ENCODE results near the gene RSPRY1. TPM values are rescaled to one million over a fixed set of nuclear protein-coding genes. Genes with fewer than 3 reads are reported as not detected.

The RSPRY1 gene
- 10 to 100 TPM; 32.5 to 36.6 TPM for total RNA-seq
- 10 to 100 TPM; 37.4 to 46.8 (median 41.6) TPM for polyA plus RNA-seq (ENCODE audit: insufficient read length in 6 of 6)
- long read RNA-seq, donor 1, partial matches to known transcripts: 22 of 27 reads
- long read RNA-seq, donor 1, other reads (novel, unspliced or antisense): 0 of 27 reads
- long read RNA-seq, donor 2, partial matches to known transcripts: 68 of 72 reads
- long read RNA-seq, donor 2, other reads (novel, unspliced or antisense): 0 of 72 reads
- long read RNA-seq, donor 3, partial matches to known transcripts: 0 of 5 reads
- long read RNA-seq, donor 3, other reads (novel, unspliced or antisense): 0 of 5 reads
- long read RNA-seq, donor 4, transcript RSPRY1-201 (15 exons, 3,547 nt): major isoform, 17 of 30 reads
- long read RNA-seq, donor 4, partial matches to known transcripts: 3 of 30 reads
- long read RNA-seq, donor 4, other reads (novel, unspliced or antisense): 9 of 30 reads
- long read RNA-seq, donor 5, partial matches to known transcripts: 6 of 9 reads
- long read RNA-seq, donor 5, other reads (novel, unspliced or antisense): 0 of 9 reads
- long read RNA-seq, donor 6, partial matches to known transcripts: 23 of 26 reads
- long read RNA-seq, donor 6, other reads (novel, unspliced or antisense): 0 of 26 reads
- long read RNA-seq, donor 7, partial matches to known transcripts: 7 of 9 reads
- long read RNA-seq, donor 7, other reads (novel, unspliced or antisense): 0 of 9 reads
- long read RNA-seq, donor 8, partial matches to known transcripts: 29 of 33 reads
- long read RNA-seq, donor 8, other reads (novel, unspliced or antisense): 0 of 33 reads
- long read RNA-seq, donor 9: 0 reads
- long read RNA-seq, donor 10, transcript RSPRY1-201 (15 exons, 3,547 nt): major isoform, 6 of 14 reads
- long read RNA-seq, donor 10, partial matches to known transcripts: 2 of 14 reads
- long read RNA-seq, donor 10, other reads (novel, unspliced or antisense): 6 of 14 reads
- long read RNA-seq, donor 11: 0 reads
- long read RNA-seq, donor 12, transcript RSPRY1-201 (15 exons, 3,547 nt): major isoform, 6 of 15 reads
- long read RNA-seq, donor 12, partial matches to known transcripts: 8 of 15 reads
- long read RNA-seq, donor 12, other reads (novel, unspliced or antisense): 0 of 15 reads

DNA sequence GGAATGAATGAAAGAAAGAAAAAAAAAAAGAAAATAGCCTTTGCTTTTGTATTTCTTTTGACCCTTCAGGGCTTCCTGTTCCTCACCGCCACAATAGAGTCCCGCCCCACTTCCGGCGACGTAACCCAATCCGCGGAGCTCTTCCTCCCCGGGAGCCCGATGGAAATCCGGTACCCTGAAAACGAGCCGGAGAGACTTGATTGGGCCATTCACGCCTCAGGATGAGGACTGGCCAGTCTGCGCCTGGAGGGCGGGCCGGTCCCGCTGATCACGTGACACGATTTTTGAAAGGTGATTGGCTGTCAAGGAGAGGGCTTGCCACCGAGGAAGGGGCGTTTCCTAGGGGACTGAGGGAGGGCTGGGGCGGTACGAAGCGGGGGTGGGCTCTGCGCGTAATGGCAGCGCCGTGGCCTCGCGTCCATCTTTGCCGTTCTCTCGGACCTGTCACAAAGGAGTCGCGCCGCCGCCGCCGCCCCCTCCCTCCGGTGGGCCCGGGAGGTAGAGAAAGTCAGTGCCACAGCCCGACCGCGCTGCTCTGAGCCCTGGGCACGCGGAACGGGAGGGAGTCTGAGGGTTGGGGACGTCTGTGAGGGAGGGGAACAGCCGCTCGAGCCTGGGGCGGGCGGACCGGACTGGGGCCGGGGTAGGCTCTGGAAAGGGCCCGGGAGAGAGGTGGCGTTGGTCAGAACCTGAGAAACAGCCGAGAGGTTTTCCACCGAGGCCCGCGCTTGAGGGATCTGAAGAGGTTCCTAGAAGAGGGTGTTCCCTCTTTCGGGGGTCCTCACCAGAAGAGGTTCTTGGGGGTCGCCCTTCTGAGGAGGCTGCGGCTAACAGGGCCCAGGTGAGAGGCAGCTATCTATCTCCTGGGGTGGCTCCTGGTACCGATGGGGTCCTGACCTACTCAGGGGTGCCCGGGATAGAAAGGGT is at the start of gene RSPRY1, which contains the start of gene PSME3IP1:
Gene RSPRY1, plus strand, starts transcription at position 385 of the 927 bp plus-strand sequence. CDS start 18,330 bp downstream, outside the sequence.
Gene PSME3IP1, minus strand, starts transcription at position 95 of the 927 bp plus-strand sequence. CDS start 12,185 bp downstream, outside the sequence.
- peak within 1 kb of the TSS; percentile 91 for H3K27ac ChIP-seq
- no peaks in the 10 kb centered on the region for H3K9me3 ChIP-seq
- intact Hi-C loops (cut with DNase I): no loop called here
- H3K36me3 ChIP-seq: no peaks in the 10 kb centered on the region
- peak; percentile 95 for ATAC-seq
- H3K27me3 ChIP-seq: no peaks in the 10 kb centered on the region
- DNase-seq: peak; percentile 96 to 100 (median 99)
- TF ChIP-seq, protein P1, sequence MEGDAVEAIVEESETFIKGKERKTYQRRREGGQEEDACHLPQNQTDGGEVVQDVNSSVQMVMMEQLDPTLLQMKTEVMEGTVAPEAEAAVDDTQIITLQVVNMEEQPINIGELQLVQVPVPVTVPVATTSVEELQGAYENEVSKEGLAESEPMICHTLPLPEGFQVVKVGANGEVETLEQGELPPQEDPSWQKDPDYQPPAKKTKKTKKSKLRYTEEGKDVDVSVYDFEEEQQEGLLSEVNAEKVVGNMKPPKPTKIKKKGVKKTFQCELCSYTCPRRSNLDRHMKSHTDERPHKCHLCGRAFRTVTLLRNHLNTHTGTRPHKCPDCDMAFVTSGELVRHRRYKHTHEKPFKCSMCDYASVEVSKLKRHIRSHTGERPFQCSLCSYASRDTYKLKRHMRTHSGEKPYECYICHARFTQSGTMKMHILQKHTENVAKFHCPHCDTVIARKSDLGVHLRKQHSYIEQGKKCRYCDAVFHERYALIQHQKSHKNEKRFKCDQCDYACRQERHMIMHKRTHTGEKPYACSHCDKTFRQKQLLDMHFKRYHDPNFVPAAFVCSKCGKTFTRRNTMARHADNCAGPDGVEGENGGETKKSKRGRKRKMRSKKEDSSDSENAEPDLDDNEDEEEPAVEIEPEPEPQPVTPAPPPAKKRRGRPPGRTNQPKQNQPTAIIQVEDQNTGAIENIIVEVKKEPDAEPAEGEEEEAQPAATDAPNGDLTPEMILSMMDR (IDR thresholded peaks at IDR 0.05): no peak
- H3K4me3 ChIP-seq: peak within 1 kb of the TSS; percentile 89 to 95
- peaks cover 0 to 58% of the 10 kb centered on the region in 2 donors for H3K4me1 ChIP-seq

DNA sequence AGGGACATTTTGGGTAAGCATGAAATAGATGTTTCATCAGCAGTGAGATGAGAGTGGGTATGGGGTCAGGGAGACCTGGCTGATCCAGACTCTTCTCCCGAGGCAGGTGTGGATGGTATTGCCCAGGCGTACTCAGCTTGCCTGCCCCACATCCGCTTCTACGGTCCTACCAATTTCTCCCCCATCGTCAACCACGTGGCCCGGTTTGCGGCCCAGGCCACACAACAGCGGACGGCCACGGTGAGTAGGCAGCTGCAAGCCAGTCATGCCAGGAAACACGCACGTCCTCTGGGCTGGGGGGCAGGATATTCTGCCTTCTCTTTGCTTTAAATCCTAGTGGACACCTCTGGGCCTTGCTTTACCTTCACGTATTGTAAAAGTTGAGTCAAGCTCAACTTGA is 49.1 kb upstream of the RSPRY1 start:
- H3K4me3 ChIP-seq: no peak overlapping the region
- ATAC-seq: no peak
- H3K27me3 ChIP-seq: no peaks in the 10 kb centered on the region
- TF ChIP-seq, protein P1 (IDR thresholded peaks at IDR 0.05): no peak
- no peaks in the 10 kb centered on the region for H3K9me3 ChIP-seq
- H3K27ac ChIP-seq: peak overlapping the region in 1 of 2 donors; percentile 16
- peaks cover 0 to 26% of the 10 kb centered on the region in 2 donors for H3K36me3 ChIP-seq
- peaks cover 0 to 41% of the 10 kb centered on the region in 2 donors for H3K4me1 ChIP-seq
- intact Hi-C loops (cut with DNase I): no loop called here
- DNase-seq: peak in 2 of 4 donors; percentile 25 to 52

DNA sequence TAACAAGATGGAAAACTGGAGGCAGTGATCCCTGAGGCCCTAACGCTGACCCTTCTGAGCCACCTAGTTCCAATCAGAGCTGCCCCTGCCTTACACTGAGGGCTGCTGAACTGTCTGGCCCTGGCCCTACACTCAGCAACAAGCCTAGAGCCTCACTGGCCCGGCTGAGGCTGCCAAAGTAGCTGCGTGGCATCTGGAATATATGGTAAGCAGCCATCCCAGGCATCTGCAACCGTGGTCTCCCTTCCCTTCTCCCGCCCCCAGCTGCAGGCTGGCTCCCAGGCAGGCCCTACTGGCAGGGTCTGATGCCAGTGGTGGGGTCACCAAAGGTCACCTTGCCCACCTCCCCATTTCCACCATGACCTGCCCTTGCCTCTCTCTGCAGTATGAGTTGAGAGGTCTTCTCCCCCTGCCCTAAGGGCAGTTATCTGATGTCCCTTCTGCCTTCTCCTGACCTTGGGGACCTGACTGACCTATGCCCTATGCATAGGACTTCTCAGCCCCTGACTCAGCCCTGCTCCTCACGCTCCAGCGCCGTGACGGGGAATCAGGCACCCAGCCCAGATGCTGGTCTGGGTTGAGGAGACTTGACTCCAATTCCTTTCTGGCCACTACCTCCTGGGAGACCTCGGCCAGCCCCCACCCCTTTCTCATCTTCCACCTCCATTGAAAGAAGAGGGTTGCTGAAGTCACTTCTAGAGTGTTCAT is 48.4 kb upstream of the RSPRY1 start:
- Histone ChIP-seq H3K27ac (peak overlapping the region in 1 of 2 donors; percentile 16), H3K4me3 (no peak overlapping the region), H3K4me1 (peaks cover 0 to 43% of the 10 kb centered on the region in 2 donors), H3K9me3 (no peaks in the 10 kb centered on the region), H3K27me3 (no peaks in the 10 kb centered on the region), H3K36me3 (peaks cover 0 to 23% of the 10 kb centered on the region in 2 donors)
- intact Hi-C loops (cut with DNase I): no loop called here
- TF ChIP-seq, protein P1 (IDR thresholded peaks at IDR 0.05): no peak
- DNase-seq (peak in 2 of 4 donors; percentile 28 to 29), ATAC-seq (no peak)
